ENCODE measurements around the gene HSD11B2. TPM values are rescaled to one million over a fixed set of nuclear protein-coding genes. Genes with fewer than 3 reads are reported as not detected.

HSD11B2 gene
- total RNA-seq, 1 experiment from 2014 or later = 5.3 TPM

GRCh38 chr16:67470359-67470758 is 39.4 kb downstream of the HSD11B2 start:
- intact Hi-C loops (cut with micrococcal nuclease; ENCODE audit: unreplicated experiment) = no loop called here
- no peak overlapping the region for H2AFZ ChIP-seq
- no peaks in the 10 kb centered on the region for H3K27me3 ChIP-seq (ENCODE audit: insufficient read depth, low read depth)
- DNase-seq = no peak
- H3K4me1 ChIP-seq (replicated peaks; ENCODE audit: insufficient read depth) = 0 out of 2 replicates have a peak, but pooled peaks cover 4% of the 10 kb centered on the region
- no peaks in the 10 kb centered on the region for H3K9me3 ChIP-seq (ENCODE audit: insufficient read depth, low read depth)
- no peaks in the 10 kb centered on the region for H3K36me3 ChIP-seq (ENCODE audit: low read depth)
- H3K4me3 ChIP-seq = no peak overlapping the region
- no peak overlapping the region for H3K27ac ChIP-seq
- peaks cover 63% of the 10 kb centered on the region for H4K20me1 ChIP-seq (ENCODE audit: insufficient read depth)
- no peaks in the 10 kb centered on the region for H3F3A ChIP-seq (ENCODE audit: insufficient read depth, low read depth)
- ChIA-PET POLR2A (ENCODE audit: unreplicated experiment) (no interaction called here), CTCF (no interaction called here)
- H3K4me2 ChIP-seq = no peak overlapping the region
- peaks cover 30% of the 10 kb centered on the region for H3K79me2 ChIP-seq (ENCODE audit: low read depth)
- TF ChIP-seq EZH2 (IDR thresholded peaks at IDR 0.05; ENCODE audit: low read depth) = no peak
- TF ChIP-seq, protein P1, sequence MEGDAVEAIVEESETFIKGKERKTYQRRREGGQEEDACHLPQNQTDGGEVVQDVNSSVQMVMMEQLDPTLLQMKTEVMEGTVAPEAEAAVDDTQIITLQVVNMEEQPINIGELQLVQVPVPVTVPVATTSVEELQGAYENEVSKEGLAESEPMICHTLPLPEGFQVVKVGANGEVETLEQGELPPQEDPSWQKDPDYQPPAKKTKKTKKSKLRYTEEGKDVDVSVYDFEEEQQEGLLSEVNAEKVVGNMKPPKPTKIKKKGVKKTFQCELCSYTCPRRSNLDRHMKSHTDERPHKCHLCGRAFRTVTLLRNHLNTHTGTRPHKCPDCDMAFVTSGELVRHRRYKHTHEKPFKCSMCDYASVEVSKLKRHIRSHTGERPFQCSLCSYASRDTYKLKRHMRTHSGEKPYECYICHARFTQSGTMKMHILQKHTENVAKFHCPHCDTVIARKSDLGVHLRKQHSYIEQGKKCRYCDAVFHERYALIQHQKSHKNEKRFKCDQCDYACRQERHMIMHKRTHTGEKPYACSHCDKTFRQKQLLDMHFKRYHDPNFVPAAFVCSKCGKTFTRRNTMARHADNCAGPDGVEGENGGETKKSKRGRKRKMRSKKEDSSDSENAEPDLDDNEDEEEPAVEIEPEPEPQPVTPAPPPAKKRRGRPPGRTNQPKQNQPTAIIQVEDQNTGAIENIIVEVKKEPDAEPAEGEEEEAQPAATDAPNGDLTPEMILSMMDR (conservative IDR thresholded peaks at IDR 0.05) = no peak
- BruUV-seq (replicated peaks) = no TSS peak
- H3K9me2 ChIP-seq (ENCODE audit: insufficient read depth) = no peaks in the 10 kb centered on the region

DNA sequence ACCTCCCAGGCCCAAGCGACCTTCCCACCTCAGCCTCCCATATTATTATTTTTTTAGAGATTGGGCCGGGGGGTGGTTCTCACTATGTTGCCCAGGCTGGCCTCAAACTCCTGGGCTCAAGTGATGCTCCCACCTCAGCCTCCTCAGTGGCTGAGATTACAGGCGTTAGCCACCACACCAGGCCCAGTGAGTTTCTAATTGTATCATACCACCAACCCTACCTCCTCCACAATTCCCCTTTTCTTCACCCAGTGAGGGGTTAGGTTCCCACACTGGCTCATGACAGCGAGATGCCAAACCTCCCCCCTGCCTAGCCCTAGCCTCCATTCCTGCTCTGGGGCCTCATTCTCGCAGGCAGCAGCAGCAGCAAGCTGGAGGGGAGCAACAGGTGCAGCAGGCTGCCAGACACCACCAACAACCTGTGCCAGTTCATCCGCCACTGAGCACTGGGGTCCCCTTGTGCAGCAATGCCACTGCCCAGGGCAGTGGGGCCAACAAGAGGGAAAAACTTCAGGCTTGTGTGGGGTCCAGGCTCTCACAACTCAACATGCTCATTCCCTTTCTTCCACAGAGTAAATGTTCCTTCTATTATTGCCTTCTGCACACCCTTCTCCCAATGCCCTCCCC is 41.0 kb downstream of the HSD11B2 start:
- Histone ChIP-seq H3K4me1 (replicated peaks; ENCODE audit: insufficient read depth) (no peaks in the 10 kb centered on the region), H3K27ac (no peak overlapping the region), H3K27me3 (ENCODE audit: insufficient read depth, low read depth) (no peaks in the 10 kb centered on the region), H3K4me3 (no peak overlapping the region), H3K4me2 (no peak overlapping the region), H3K9me3 (ENCODE audit: insufficient read depth, low read depth) (no peaks in the 10 kb centered on the region), H3F3A (ENCODE audit: insufficient read depth, low read depth) (no peaks in the 10 kb centered on the region), H3K36me3 (ENCODE audit: low read depth) (no peaks in the 10 kb centered on the region), H3K79me2 (ENCODE audit: low read depth) (peaks cover 42% of the 10 kb centered on the region), H2AFZ (no peak overlapping the region), H3K9me2 (ENCODE audit: insufficient read depth) (no peaks in the 10 kb centered on the region), H4K20me1 (ENCODE audit: insufficient read depth) (peaks cover 52% of the 10 kb centered on the region)
- CTCF ChIA-PET = interaction anchor here (0.6 kb wide), 1 partner anchor 24 kb away, joined by 6 read pairs; no protein-coding TSS in a partner anchor
- no peak for DNase-seq
- POLR2A ChIA-PET (ENCODE audit: unreplicated experiment) = no interaction called here
- BruUV-seq (replicated peaks) = no TSS peak
- TF ChIP-seq, protein P1 (conservative IDR thresholded peaks at IDR 0.05) = no peak
- no peak for TF ChIP-seq EZH2 (IDR thresholded peaks at IDR 0.05; ENCODE audit: low read depth)
- intact Hi-C loops (cut with micrococcal nuclease; ENCODE audit: unreplicated experiment) = no loop called here

- intact Hi-C loops (cut with micrococcal nuclease; ENCODE audit: unreplicated experiment) = no loop called here
- no peak overlapping the region for H3K27ac ChIP-seq
- no peak overlapping the region for H2AFZ ChIP-seq
- H3K79me2 ChIP-seq (ENCODE audit: low read depth) = peaks cover 68% of the 10 kb centered on the region
- no peaks in the 10 kb centered on the region for H3K36me3 ChIP-seq (ENCODE audit: low read depth)
- ChIA-PET CTCF (no interaction called here), POLR2A (ENCODE audit: unreplicated experiment) (no interaction called here)
- H3K4me3 ChIP-seq = no peak overlapping the region
- no peaks in the 10 kb centered on the region; the same call in 1 of the 2 replicates for H3F3A ChIP-seq (ENCODE audit: insufficient read depth, low read depth)
- H3K4me1 ChIP-seq (replicated peaks; ENCODE audit: insufficient read depth) = 0 out of 2 replicates have a peak, but pooled peaks cover 7% of the 10 kb centered on the region
- no peak for DNase-seq
- no TSS peak for BruUV-seq (replicated peaks)
- H3K9me2 ChIP-seq (ENCODE audit: insufficient read depth) = no peaks in the 10 kb centered on the region
- no peaks in the 10 kb centered on the region for H3K9me3 ChIP-seq (ENCODE audit: insufficient read depth, low read depth)
- peaks cover 42% of the 10 kb centered on the region for H4K20me1 ChIP-seq (ENCODE audit: insufficient read depth)
- H3K27me3 ChIP-seq (ENCODE audit: insufficient read depth, low read depth) = no peaks in the 10 kb centered on the region
- H3K4me2 ChIP-seq = no peak overlapping the region
- TF ChIP-seq, protein P1 (conservative IDR thresholded peaks at IDR 0.05) = no peak
- TF ChIP-seq EZH2 (IDR thresholded peaks at IDR 0.05; ENCODE audit: low read depth) = no peak
Observed at GRCh38 chr16:67474551-67475455, 43.9 kb downstream of the HSD11B2 start.

All from PC-9 (cell line).